ENCODE results near the gene LBP. TPM values are rescaled to one million over a fixed set of nuclear protein-coding genes. Genes with fewer than 3 reads are reported as not detected.

The LBP gene
- total RNA-seq, 1 experiment from 2014 or later: 0.15 TPM

GRCh38 chr20:38405132-38405531 lies 58.9 kb downstream of the LBP start:
- Histone ChIP-seq H3K27ac (ENCODE audit: low read length) (no peak overlapping the region), H3K27me3 (ENCODE audit: control insufficient read depth, insufficient read depth, low read length) (no peaks in the 10 kb centered on the region), H3K36me3 (ENCODE audit: control insufficient read depth, insufficient read depth, low read length) (no peaks in the 10 kb centered on the region), H3K4me3 (ENCODE audit: low read depth in 2 of 2, low read length in 2 of 2) (no peak overlapping the region), H3K4me1 (ENCODE audit: control insufficient read depth, insufficient read depth, low read length) (no peaks in the 10 kb centered on the region), H3K9me3 (ENCODE audit: control insufficient read depth, insufficient read depth, low read depth, low read length) (no peaks in the 10 kb centered on the region)
- no peak for ATAC-seq
- no peak for DNase-seq (ENCODE audit: low read depth, low spot score)
- in situ Hi-C loops (cut with HindIII; ENCODE audit: low pct_unique_long_range_greater_than_20kb, low sequenced_read_pairs): no loop called here
- TF ChIP-seq TCF7L2 (IDR thresholded peaks at IDR 0.05; ENCODE audit: low read depth, low read length) (no peak), REST (IDR thresholded peaks at IDR 0.05; ENCODE audit: insufficient read depth in 1 of 2, low read depth in 2 of 2, low read length in 1 of 2) (no peak), CTCF (IDR thresholded peaks at IDR 0.05) (no peak), SIN3A (IDR thresholded peaks at IDR 0.05; ENCODE audit: borderline replicate concordance, insufficient read depth, low read depth, low read length) (no peak), POLR2AphosphoS5 (IDR thresholded peaks at IDR 0.05; ENCODE audit: low read depth, low read length) (no peak)
- POLR2A ChIA-PET: no interaction called here
- BruUV-seq (replicated peaks): no TSS peak
- CTCF ChIA-PET: no interaction called here
- intact Hi-C loops (cut with micrococcal nuclease; ENCODE audit: unreplicated experiment): loop anchor here (5.0 kb wide), 1 partner anchor 173 kb away; no protein-coding TSS in a partner anchor

GRCh38 chr20:38406476-38406875 lies 60.2 kb downstream of the LBP start:
- BruUV-seq (replicated peaks): no TSS peak
- H3K36me3 ChIP-seq (ENCODE audit: control insufficient read depth, insufficient read depth, low read length): no peaks in the 10 kb centered on the region

More at GRCh38 chr20:38406476-38406875, 60.2 kb downstream of the LBP start:
- Histone ChIP-seq H3K4me1 (ENCODE audit: control insufficient read depth, insufficient read depth, low read length) (no peaks in the 10 kb centered on the region), H3K4me3 (ENCODE audit: low read depth in 2 of 2, low read length in 2 of 2) (no peak overlapping the region), H3K27ac (ENCODE audit: low read length) (no peak overlapping the region), H3K9me3 (ENCODE audit: control insufficient read depth, insufficient read depth, low read depth, low read length) (no peaks in the 10 kb centered on the region), H3K27me3 (ENCODE audit: control insufficient read depth, insufficient read depth, low read length) (no peaks in the 10 kb centered on the region)
- ChIA-PET POLR2A (no interaction called here), CTCF (no interaction called here)
- ATAC-seq: no peak
- DNase-seq (ENCODE audit: low read depth, low spot score): no peak
- TF ChIP-seq CTCF (IDR thresholded peaks at IDR 0.05) (no peak), SIN3A (IDR thresholded peaks at IDR 0.05; ENCODE audit: borderline replicate concordance, insufficient read depth, low read depth, low read length) (no peak), POLR2AphosphoS5 (IDR thresholded peaks at IDR 0.05; ENCODE audit: low read depth, low read length) (no peak), REST (IDR thresholded peaks at IDR 0.05; ENCODE audit: insufficient read depth in 1 of 2, low read depth in 2 of 2, low read length in 1 of 2) (no peak), TCF7L2 (IDR thresholded peaks at IDR 0.05; ENCODE audit: low read depth, low read length) (no peak)
- in situ Hi-C loops (cut with HindIII; ENCODE audit: low pct_unique_long_range_greater_than_20kb, low sequenced_read_pairs) (no loop called here), intact Hi-C loops (cut with micrococcal nuclease; ENCODE audit: unreplicated experiment) (loop anchor here (5.0 kb wide), 1 partner anchor 174 kb away; no protein-coding TSS in a partner anchor)
